Neutrophil (primary cell): ENCODE measurements around the gene PLEKHG2.

Source experiments
- H3K27ac ChIP-seq: fragments of 200-600 bp; sonication (generic); 2 replicates; pipeline ENCODE4 v1.5.1; 2016; ENCODE audit warnings: mild to moderate bottlenecking, moderate library complexity
- H3K27me3 ChIP-seq: fragments of 200-600 bp; sonication (generic); 2 replicates; pipeline ENCODE4 v1.6.0; 2016; ENCODE audit warnings: mild to moderate bottlenecking
- H3K36me3 ChIP-seq: fragments of 200-600 bp; sonication (generic); 2 replicates; pipeline ENCODE4 v1.5.1; 2017
- H3K4me1 ChIP-seq, 2 experiments: fragments of 200-600 bp in 1 of 2; sonication (generic) in 1 of 2; 1 replicate in 1 of 2; 2 replicates in 1 of 2; pipeline versions ENCODE4 v1.5.1 to v1.6.1; 2013 to 2016; ENCODE audit warnings: low read depth in 1 of 2, low read length in 1 of 2, mild to moderate bottlenecking in 1 of 2, moderate library complexity in 1 of 2; ENCODE audit not compliant: control insufficient read depth in 1 of 2, insufficient read depth in 1 of 2
- H3K4me3 ChIP-seq, 2 experiments: fragments of 200-600 bp in 1 of 2; sonication (generic) in 1 of 2; 1 replicate in 1 of 2; 2 replicates in 1 of 2; pipeline ENCODE4 v1.5.1; 2013 to 2016; ENCODE audit warnings: low read depth in 1 of 2, low read length in 1 of 2, mild to moderate bottlenecking in 1 of 2, moderate library complexity in 1 of 2
- H3K9me3 ChIP-seq: fragments of 200-600 bp; sonication (generic); 2 replicates; pipeline ENCODE4 v1.5.1; 2016
- TF ChIP-seq, protein P1 (sequence below): fragments of 200-600 bp; sonication (generic); IDR thresholded peaks from 2 replicates; pipeline ENCODE4 v1.5.1; 2016; ENCODE audit warnings: antibody characterized with exemption

The PLEKHG2 gene

DNA sequence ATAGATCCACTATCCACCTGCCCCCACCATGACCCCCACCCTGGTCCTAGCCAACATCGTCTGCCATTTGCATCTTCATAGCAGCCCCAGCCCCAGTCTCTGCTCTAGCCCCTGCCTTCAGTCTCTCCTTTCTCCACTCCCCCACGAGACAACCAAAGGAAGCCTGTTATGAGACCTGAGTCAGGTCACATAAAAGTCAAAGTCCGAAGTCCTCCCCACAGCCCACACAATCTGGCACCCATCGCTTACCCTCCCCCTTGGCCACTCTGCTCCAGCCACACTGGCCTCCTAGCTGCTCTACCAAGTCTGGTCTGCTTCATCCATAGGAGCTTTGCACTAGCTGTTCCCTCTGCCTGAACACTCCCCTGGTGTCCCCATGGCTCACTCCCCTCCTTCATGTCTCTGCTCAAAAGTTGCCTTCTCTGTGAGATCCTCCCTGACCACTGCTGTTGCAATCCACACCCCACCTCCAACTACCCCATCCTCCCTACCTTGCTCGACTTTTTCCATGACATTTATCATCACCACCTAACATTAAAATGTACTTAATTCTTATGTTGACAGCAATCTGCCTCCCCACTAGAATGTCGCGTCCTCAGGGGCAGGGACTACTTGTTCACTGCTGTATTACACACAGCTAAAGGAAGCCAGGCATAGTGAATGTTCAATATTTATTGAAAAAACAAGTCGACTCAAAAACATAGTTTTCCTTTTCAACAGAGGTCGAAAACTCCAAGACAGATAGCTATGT lies 1.2 kb upstream of the PLEKHG2 start:
- H3K27ac ChIP-seq: peak overlapping the region; percentile 100
- peak overlapping the region; percentile 98 to 100 for H3K4me3 ChIP-seq
- H3K4me1 ChIP-seq: peaks cover 34 to 41% of the 10 kb centered on the region in 2 experiments
- peaks cover 25% of the 10 kb centered on the region for H3K36me3 ChIP-seq
- TF ChIP-seq, protein P1, sequence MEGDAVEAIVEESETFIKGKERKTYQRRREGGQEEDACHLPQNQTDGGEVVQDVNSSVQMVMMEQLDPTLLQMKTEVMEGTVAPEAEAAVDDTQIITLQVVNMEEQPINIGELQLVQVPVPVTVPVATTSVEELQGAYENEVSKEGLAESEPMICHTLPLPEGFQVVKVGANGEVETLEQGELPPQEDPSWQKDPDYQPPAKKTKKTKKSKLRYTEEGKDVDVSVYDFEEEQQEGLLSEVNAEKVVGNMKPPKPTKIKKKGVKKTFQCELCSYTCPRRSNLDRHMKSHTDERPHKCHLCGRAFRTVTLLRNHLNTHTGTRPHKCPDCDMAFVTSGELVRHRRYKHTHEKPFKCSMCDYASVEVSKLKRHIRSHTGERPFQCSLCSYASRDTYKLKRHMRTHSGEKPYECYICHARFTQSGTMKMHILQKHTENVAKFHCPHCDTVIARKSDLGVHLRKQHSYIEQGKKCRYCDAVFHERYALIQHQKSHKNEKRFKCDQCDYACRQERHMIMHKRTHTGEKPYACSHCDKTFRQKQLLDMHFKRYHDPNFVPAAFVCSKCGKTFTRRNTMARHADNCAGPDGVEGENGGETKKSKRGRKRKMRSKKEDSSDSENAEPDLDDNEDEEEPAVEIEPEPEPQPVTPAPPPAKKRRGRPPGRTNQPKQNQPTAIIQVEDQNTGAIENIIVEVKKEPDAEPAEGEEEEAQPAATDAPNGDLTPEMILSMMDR: no peak
- H3K27me3 ChIP-seq: peaks cover 31% of the 10 kb centered on the region
- H3K9me3 ChIP-seq: no peaks in the 10 kb centered on the region

DNA sequence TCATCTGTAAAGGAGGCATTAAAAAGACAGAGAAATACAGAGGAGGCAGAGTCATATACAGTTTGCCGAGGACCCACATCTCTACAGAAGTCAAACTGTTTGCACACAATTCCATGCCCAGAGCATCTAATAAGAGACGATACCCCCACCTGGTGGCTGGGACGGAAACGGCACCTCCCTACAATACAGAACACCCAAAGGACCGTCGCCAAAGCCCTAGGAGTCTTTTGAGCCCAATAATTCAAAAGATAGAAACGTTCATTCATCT lies 703 bp upstream of the PLEKHG2 start:
- Histone ChIP-seq H3K27me3 (peaks cover 31% of the 10 kb centered on the region), H3K9me3 (no peaks in the 10 kb centered on the region), H3K36me3 (peaks cover 22% of the 10 kb centered on the region), H3K4me3 (peak overlapping the region; percentile 98 to 100), H3K4me1 (peaks cover 34 to 40% of the 10 kb centered on the region in 2 experiments), H3K27ac (peak overlapping the region; percentile 100)
- TF ChIP-seq, protein P1: peak; percentile 98

DNA sequence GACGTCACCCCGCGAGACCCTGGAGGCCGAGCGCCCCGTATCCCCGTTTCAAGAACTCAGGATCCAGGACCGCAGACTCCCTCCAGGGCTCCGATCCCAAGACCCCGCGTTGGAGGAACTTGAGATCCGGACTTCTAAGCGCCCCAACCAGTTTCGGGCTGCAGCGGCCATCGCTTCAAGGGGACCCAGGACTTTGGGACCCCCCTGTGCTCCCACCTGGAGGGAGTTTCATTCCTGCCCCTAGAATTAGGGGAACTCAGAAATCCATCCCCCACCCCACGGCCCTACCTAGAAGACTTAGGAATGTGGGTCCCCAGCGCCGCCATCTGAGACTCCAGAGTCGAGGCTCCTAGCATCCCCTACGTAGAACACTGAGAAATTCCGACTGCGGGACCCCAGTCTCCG lies 400 bp downstream of the PLEKHG2 start:
- peaks cover 31% of the 10 kb centered on the region for H3K27me3 ChIP-seq
- TF ChIP-seq, protein P1: peak; percentile 54
- no peaks in the 10 kb centered on the region for H3K9me3 ChIP-seq
- H3K27ac ChIP-seq: peak overlapping the region; percentile 100
- H3K36me3 ChIP-seq: peaks cover 11% of the 10 kb centered on the region
- peaks cover 34 to 40% of the 10 kb centered on the region in 2 experiments for H3K4me1 ChIP-seq
- peak overlapping the region; percentile 98 to 100 for H3K4me3 ChIP-seq

DNA sequence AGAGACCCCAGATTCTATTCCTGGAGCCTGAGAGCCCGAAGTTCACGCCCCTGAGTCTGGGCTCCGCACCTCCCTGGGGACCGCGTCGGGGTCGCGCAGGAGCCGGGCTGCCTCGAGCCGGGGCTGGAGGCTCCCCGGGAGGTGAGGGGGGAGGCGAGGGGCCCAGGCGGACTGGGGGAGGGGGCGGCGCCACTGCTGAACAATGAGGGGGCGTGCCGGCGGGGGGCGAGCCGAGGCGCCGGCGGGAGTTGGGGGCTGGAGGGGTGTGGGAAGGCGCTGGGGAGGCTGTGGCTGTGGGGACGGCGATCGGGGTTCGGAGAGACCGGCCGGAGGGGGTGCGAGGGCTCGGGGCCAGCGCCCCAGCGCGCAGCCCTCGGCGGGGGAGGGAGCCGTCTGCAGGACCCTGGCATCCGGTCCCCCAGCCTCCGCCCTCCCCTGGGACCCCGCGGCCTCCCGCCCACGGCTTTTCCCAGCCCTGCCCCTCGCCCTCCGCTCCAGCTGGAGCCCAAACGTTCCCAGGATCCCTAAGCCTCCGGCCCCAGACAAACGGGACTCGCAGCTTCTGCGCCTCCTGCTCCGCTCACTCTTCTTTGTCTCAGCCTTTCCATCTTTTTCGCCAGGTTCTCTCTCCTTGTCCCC lies 922 bp downstream of the PLEKHG2 start:
- H3K4me1 ChIP-seq: peaks cover 34 to 36% of the 10 kb centered on the region in 2 experiments
- TF ChIP-seq, protein P1: no peak
- peaks cover 6% of the 10 kb centered on the region for H3K36me3 ChIP-seq
- peak overlapping the region; percentile 100 for H3K27ac ChIP-seq
- H3K4me3 ChIP-seq: peak overlapping the region; percentile 98 to 100
- no peaks in the 10 kb centered on the region for H3K9me3 ChIP-seq
- H3K27me3 ChIP-seq: peaks cover 31% of the 10 kb centered on the region

DNA sequence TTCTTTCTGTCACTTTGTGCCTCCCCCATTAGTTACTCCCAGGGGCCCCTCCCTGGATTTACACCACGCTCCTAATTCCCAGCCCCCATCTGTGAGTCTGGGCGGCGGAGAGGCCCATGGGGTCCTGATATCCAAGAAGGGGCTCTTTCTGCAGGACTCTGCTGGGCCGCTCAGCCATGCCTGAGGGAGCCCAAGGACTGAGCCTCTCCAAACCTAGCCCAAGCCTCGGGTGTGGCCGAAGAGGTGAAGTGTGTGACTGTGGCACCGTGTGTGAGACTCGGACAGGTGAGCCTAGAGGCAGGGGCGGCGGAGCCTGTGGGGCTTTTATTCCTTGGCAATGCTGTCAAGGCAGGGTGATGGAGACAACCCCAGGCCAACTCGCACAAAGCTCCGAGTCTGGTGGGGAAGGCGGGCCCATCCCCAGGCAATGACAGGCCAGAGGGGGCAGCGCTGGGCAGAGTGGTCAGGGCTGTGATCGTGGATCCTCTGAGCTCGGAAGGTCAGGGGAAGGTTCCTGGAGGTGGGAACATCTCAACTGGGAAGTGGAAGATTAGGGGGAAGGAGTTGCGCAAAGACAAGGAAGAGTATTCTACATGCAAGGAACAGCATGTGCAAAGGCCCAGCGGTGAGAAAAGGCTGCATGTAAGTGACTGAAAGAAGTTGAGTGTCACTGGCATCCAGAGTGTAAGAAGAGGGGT lies 1.6 kb downstream of the PLEKHG2 start:
- H3K27me3 ChIP-seq: peaks cover 31% of the 10 kb centered on the region
- H3K36me3 ChIP-seq: no peaks in the 10 kb centered on the region
- peaks cover 29 to 34% of the 10 kb centered on the region in 2 experiments for H3K4me1 ChIP-seq
- H3K27ac ChIP-seq: no peak overlapping the region
- TF ChIP-seq, protein P1: no peak
- no peaks in the 10 kb centered on the region for H3K9me3 ChIP-seq
- no peak overlapping the region for H3K4me3 ChIP-seq
